HG02678 (cell line): ENCODE results near the gene CCL21.

ENCODE experiments used
- ATAC-seq: cut with Tn5 transposase; IDR thresholded peaks from one replicate; pipeline ENCODE4 v1.9.1; 2021; ENCODE audit warnings: mild to moderate bottlenecking, moderate library complexity; ENCODE audit not compliant: unreplicated experiment

Gene CCL21

GRCh38 chr9:34675048-34675714 is 34.8 kb downstream of the CCL21 start:
- ATAC-seq, result no peak

- no peak for ATAC-seq
Observed at GRCh38 chr9:34674440-34674839, 35.5 kb downstream of the CCL21 start.

GRCh38 chr9:34671307-34671706 is 38.6 kb downstream of the CCL21 start:
- ATAC-seq, result no peak

- no peak for ATAC-seq
Observed at GRCh38 chr9:34669809-34670562, 40.0 kb downstream of the CCL21 start.

DNA sequence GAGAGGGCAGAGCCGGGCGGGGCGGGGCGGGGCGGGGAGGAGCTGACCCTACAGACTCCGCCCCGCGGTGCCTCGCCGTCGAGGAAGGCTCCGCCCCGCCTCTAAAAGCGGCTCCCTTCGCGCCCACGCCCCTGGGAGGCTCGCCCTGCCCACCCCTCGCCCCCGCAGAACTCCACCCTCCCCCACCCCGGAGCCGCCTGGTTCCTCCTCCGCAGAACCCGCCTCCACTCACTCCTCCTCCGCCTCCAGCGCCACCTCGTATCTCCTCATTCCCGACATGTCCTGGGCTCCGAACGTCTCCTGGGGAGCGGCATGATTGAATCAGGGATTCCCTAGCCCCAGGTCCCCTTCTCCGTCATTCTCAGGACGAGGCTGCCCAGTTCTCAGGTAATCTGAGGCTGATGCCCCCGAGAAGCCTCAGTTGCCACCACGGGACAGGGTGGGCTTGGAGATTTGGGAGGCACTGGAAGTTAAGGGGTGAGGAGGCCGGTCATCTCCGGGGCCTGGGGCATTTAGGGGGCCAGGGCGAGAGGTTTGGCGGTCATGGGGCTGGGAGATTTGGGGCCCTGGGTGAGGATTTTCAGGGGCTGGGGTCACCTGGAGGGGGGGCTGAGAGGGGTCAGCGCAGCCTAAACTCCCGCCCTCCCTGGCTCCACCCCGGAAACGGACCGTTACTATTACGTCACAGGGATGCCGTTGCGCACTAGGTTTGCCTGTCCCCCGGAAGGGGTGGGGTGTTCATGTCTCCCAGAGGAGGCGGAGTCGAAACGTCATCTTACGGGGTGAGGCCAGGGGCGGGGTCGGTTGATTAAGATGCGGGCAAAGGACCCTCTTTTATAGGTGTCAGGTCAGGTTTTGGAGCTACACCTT is 44.3 kb downstream of the CCL21 start:
- peak; percentile 65 for ATAC-seq

DNA sequence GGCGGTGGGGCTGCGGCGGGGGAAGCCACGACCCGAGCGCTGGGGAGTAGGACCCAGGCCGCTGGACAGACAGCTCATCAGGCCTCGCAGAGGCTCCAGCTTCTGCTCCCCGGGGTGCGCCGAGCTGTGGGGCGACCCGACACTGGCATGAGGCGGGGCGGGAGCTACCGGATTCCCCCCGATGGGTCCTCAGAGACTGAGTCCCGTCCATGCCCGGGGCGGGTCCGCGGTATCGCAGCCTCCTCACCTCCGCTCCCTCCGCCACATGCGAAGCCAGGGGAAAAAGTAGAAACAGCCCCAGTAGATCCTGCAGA is 44.9 kb downstream of the CCL21 start:
- ATAC-seq, result peak; percentile 25

- peak; percentile 62 for ATAC-seq
Observed at GRCh38 chr9:34664281-34665066, 45.5 kb downstream of the CCL21 start.

DNA sequence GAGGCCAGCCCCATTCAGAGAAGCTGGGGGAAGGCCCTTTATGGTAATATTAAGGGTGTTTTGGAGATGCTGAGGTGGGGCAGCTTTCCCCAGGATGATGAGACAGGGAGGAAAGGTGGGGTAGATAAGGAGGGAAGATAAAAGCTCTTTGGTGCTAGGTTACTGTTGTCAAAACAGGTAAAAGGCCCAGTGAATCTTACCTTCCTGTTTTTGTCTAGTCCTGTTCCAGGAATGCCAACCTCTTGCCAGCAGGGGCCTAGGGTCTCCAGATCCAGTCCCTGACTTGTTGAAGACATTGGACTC is 46.7 kb downstream of the CCL21 start:
- no peak for ATAC-seq

DNA sequence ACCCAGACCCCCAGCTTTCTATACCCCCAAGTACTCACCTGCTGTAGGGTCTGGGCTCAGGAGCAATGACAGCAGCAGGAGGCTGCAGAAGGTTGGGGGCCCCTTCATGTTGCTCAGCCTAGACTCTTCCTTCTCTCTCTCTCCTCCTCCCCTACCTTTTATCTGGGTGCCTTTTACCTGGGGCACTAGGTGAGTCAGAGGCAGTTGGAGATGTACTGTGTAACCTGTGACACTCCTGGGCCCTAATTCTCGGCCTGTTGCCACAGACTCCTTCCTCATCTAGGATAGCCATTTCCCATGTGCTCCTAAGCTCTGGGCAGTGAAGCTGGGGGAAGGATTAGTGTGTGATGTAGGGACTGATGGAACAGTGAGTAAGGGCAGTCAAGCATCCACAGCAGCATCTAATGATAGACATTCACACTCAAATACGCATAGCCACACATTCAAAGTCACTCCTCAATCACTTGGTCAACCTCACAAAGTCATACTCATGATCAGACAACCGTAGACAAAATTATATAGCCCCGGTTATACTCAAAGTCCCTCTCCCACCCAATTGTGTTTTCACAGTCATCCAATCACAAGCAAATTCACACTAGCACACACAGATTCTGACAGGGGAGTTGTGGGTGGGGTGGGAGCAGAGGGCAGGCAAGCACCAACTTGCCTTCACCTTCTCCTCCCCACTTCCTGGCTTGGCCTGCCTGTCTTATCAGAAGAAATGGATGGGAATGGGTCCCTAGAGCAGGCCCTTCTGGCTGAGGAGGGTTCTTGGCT is 47.2 kb downstream of the CCL21 start, which contains the start of gene CCL27:
Gene CCL27, minus strand, starts transcription at position 132 of the 777 bp plus-strand sequence. Its CDS starts 24 bp downstream, at position 108.
- ATAC-seq, result no peak

GRCh38 chr9:34659592-34660253 is 50.2 kb downstream of the CCL21 start:
- no peak for ATAC-seq
